Trophoblast cell (in vitro differentiated cells and primary cell): Measurements from ENCODE around the gene DLX3.
"Not testable (repeated sequence)": the region's sequence is repeated elsewhere in the genome, so short reads cannot be mapped to it uniquely, and the experiment has no call there.

Source experiments
- DNase-seq, 2 donors: peaks; one replicate each; pipeline ENCODE4 v3.0.0-alpha.2; 2016
- H2AFZ ChIP-seq: 2 replicates; pipeline ENCODE4 v1.6.1; 2013; ENCODE audit warnings: low read length, moderate library complexity, mild to moderate bottlenecking; ENCODE audit not compliant: insufficient read depth, poor library complexity
- H2AK5ac ChIP-seq: 2 replicates; pipeline ENCODE4 v1.6.1; 2013; ENCODE audit warnings: mild to moderate bottlenecking, low read length
- H2BK120ac ChIP-seq: 2 replicates; pipeline ENCODE4 v1.6.1; 2013; ENCODE audit warnings: low read length, mild to moderate bottlenecking, moderate library complexity; ENCODE audit not compliant: insufficient read depth, poor library complexity
- H2BK12ac ChIP-seq: 2 replicates; pipeline ENCODE4 v1.6.1; 2013; ENCODE audit warnings: mild to moderate bottlenecking, low read length, moderate library complexity
- H2BK5ac ChIP-seq: 2 replicates; pipeline ENCODE4 v1.6.1; 2013; ENCODE audit warnings: low read length, low read depth, moderate library complexity, mild to moderate bottlenecking; ENCODE audit not compliant: poor library complexity
- H3K14ac ChIP-seq: 2 replicates; pipeline ENCODE4 v1.6.1; 2013; ENCODE audit warnings: mild to moderate bottlenecking, low read length
- H3K18ac ChIP-seq: 2 replicates; pipeline ENCODE4 v1.6.1; 2013; ENCODE audit warnings: mild to moderate bottlenecking, low read length
- H3K23ac ChIP-seq: 2 replicates; pipeline ENCODE4 v1.6.1; 2013; ENCODE audit warnings: low read length
- H3K27ac ChIP-seq: 2 replicates; pipeline ENCODE4 v1.5.1; 2013; ENCODE audit warnings: low read depth, mild to moderate bottlenecking, inconsistent platforms, low read length, moderate library complexity
- H3K27me3 ChIP-seq: 2 replicates; pipeline ENCODE4 v1.6.1; 2013; ENCODE audit warnings: inconsistent platforms, mild to moderate bottlenecking, low read length, moderate library complexity; ENCODE audit not compliant: insufficient read depth
- H3K36me3 ChIP-seq, 2 experiments: 1 replicate in 1 of 2; 2 replicates in 1 of 2; pipeline ENCODE4 v1.6.1; 2013; ENCODE audit warnings: low read length in 2 of 2, mild to moderate bottlenecking in 2 of 2, moderate library complexity in 1 of 2; ENCODE audit not compliant: insufficient read depth in 2 of 2, control insufficient read depth in 1 of 2
- H3K4ac ChIP-seq: 2 replicates; pipeline ENCODE4 v1.6.1; 2013; ENCODE audit warnings: low read depth, mild to moderate bottlenecking, low read length, moderate library complexity
- H3K4me1 ChIP-seq, 2 experiments: 1 replicate in 1 of 2; 2 replicates in 1 of 2; pipeline ENCODE4 v1.6.1; 2013; ENCODE audit warnings: low read length in 2 of 2, mild to moderate bottlenecking in 2 of 2, moderate library complexity in 1 of 2; ENCODE audit not compliant: insufficient read depth in 2 of 2, control insufficient read depth in 1 of 2
- H3K4me2 ChIP-seq: 2 replicates; pipeline ENCODE4 v1.6.1; 2013; ENCODE audit warnings: inconsistent platforms, mild to moderate bottlenecking, low read length, moderate library complexity
- H3K4me3 ChIP-seq: 2 replicates; pipeline ENCODE4 v1.5.1; 2013; ENCODE audit warnings: mild to moderate bottlenecking, low read depth, low read length, inconsistent platforms
- H3K79me1 ChIP-seq: one replicate; pipeline ENCODE4 v1.6.1; 2013; ENCODE audit warnings: low read length
- H3K79me2 ChIP-seq: 2 replicates; pipeline ENCODE4 v1.6.1; 2013; ENCODE audit warnings: low read length, mild to moderate bottlenecking; ENCODE audit not compliant: control insufficient read depth, insufficient read depth, poor library complexity
- H3K9ac ChIP-seq: 2 replicates; pipeline ENCODE4 v1.6.1; 2013; ENCODE audit warnings: mild to moderate bottlenecking, low read length
- H3K9me3 ChIP-seq: 2 replicates; pipeline ENCODE4 v1.6.1; 2013; ENCODE audit warnings: low read depth, mild to moderate bottlenecking, control low read depth, inconsistent platforms, low read length; ENCODE audit not compliant: insufficient read depth
- H4K12ac ChIP-seq: 2 replicates; pipeline ENCODE4 v1.6.1; 2013; ENCODE audit warnings: low read depth, mild to moderate bottlenecking, low read length, moderate library complexity
- H4K8ac ChIP-seq: 2 replicates; pipeline ENCODE4 v1.6.1; 2013; ENCODE audit warnings: low read depth, mild to moderate bottlenecking, low read length, moderate library complexity
- H4K91ac ChIP-seq: one replicate; pipeline ENCODE4 v1.6.1; 2013; ENCODE audit warnings: low read depth, mild to moderate bottlenecking, low read length, moderate library complexity
- WGBS: extraction: QIAGEN DNeasy Blood & Tissue Kit; methylation state at CpG from one replicate; pipeline ENCODE4 v1.1.7; 2013; ENCODE audit warnings: missing lambda C conversion rate; ENCODE audit not compliant: insufficient read length, insufficient coverage; ENCODE audit errors: extremely low coverage; 5-methylcytosine and 5-hydroxymethylcytosine counted together

DLX3 gene

GRCh38 chr17:50040496-50040895 is 45.5 kb upstream of the DLX3 start:
- H3K18ac ChIP-seq, H3K14ac ChIP-seq, H3K4ac ChIP-seq, H3K9ac ChIP-seq, H4K91ac ChIP-seq, H3K4me1 ChIP-seq, H3K9me3 ChIP-seq, H4K8ac ChIP-seq, H2BK5ac ChIP-seq, DNase-seq, H2AK5ac ChIP-seq, H2BK120ac ChIP-seq, H3K79me2 ChIP-seq, H4K12ac ChIP-seq, H3K4me2 ChIP-seq, H3K4me3 ChIP-seq, H3K23ac ChIP-seq, H3K79me1 ChIP-seq, H3K36me3 ChIP-seq, H3K27me3 ChIP-seq, H2BK12ac ChIP-seq, H3K27ac ChIP-seq, H2AFZ ChIP-seq: not testable (repeated sequence)
- WGBS: no CpG with 5 or more reads among the region's 5 CpGs

- no peak overlapping the region for H3K14ac ChIP-seq
- no peaks in the 10 kb centered on the region for H3K36me3 ChIP-seq
- H2BK12ac ChIP-seq: no peak overlapping the region
- H3K9me3 ChIP-seq: no peaks in the 10 kb centered on the region
- no peak overlapping the region for H2AFZ ChIP-seq
- no peak overlapping the region for H4K91ac ChIP-seq
- no peak overlapping the region for H3K18ac ChIP-seq
- H2AK5ac ChIP-seq: no peak overlapping the region
- H3K4me1 ChIP-seq: peaks cover 14 to 16% of the 10 kb centered on the region in 2 experiments
- H3K4me3 ChIP-seq: no peak overlapping the region
- H3K4ac ChIP-seq: no peak overlapping the region
- H4K12ac ChIP-seq: no peak overlapping the region
- H3K4me2 ChIP-seq: no peak overlapping the region
- no peak overlapping the region for H3K9ac ChIP-seq
- no peak overlapping the region for H4K8ac ChIP-seq
- no peak overlapping the region for H3K23ac ChIP-seq
- WGBS: no CpG with 5 or more reads among the region's 4 CpGs
- no peaks in the 10 kb centered on the region for H3K27me3 ChIP-seq
- no peak overlapping the region for H2BK120ac ChIP-seq
- H3K79me2 ChIP-seq: no peaks in the 10 kb centered on the region
- no peak overlapping the region for H3K27ac ChIP-seq
- no peak for DNase-seq
- peaks cover 3% of the 10 kb centered on the region for H3K79me1 ChIP-seq
- no peak overlapping the region for H2BK5ac ChIP-seq
These were observed 44.0 kb upstream of the DLX3 start for GRCh38 chr17:50039058-50039457.

DNA sequence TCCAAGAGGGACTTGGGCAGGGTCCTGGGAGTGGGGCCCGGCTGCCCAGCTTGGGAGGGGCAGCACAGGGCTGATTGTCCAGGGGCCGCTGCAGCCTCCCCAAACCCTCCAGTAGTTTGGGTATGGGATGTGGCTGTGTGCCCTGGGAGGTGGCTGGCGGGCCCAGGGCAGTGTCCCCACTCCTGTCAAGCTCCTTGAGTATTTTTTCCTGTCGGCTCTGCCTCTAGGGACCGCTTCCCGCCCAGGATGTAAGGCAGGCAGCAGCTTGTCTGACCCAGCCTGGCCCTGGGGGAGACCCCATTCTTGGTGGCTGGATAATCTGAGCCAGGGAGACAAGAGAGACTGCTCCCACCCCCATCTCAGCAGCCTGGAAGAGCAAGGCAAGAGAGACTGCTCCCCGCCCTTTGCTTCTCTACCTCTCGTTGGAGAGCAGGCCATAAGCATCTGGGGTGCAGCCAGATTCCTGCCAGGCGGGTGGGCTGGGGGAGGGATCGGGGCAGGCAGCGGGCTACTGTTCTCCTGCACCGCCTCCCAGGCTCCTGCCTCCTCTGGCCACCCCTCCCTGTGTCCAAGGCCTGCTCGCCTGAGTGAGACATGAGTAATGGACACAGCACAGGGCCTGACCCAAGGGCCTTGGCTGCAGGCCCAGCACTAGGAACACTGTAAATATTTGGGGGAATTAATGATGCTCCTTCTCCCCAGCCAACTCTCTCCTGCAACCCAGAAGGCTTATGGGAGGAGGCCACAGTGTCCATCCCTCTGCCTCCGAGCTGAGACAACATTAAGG is 42.5 kb upstream of the DLX3 start:
- Histone ChIP-seq H2BK120ac (no peak overlapping the region), H3K4ac (no peak overlapping the region)

DNA sequence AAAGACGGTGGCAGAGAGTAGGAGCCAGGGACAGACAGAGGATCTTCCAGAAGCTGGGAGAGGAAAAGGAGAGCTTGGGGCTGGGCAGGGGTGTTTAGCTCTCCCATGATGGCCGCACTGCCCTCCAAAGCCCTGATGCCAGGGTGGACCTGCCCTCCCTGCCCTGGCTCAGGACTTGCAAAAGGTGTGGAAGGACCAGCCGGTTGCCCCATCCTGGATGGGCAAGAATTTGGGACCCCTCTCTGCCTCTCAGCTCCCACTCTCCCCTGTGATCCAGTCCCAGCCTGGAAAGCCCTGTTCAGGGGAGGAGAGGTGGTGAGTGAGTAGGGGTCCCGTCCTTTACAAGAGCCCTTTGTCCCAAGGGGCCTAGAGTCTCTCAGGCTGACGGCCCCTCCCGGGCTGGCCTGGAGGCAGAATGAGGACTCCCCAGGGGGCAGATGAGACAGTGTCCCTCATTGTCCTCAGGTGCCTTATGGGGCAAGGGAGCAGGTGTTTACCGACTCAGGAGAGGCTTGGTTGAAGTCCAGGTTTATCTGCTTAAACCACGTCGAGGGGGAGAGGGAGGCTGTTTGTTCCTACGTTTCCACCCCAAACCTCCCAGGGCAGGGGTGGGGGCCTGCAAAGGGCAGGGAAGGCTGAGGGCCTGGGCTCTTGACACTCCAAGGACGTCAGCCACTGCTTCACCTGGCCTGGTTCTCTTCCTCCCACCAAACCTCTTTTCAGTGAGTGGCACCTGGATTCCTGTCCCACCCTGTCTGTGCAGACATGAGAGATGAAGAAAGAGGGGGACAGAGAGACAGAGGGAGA is 41.6 kb upstream of the DLX3 start:
- Histone ChIP-seq H3K4ac (no peak overlapping the region), H3K18ac (no peak overlapping the region), H3K79me1 (peaks cover 3% of the 10 kb centered on the region), H4K12ac (no peak overlapping the region), H2AK5ac (peak overlapping the region; percentile 55), H3K4me3 (no peak overlapping the region), H4K8ac (no peak overlapping the region), H3K79me2 (no peaks in the 10 kb centered on the region), H3K4me2 (no peak overlapping the region), H3K27ac (no peak overlapping the region), H3K9me3 (no peaks in the 10 kb centered on the region), H2AFZ (no peak overlapping the region), H3K14ac (no peak overlapping the region), H3K9ac (no peak overlapping the region), H3K36me3 (no peaks in the 10 kb centered on the region), H2BK5ac (no peak overlapping the region), H3K27me3 (no peaks in the 10 kb centered on the region), H3K23ac (no peak overlapping the region), H2BK12ac (no peak overlapping the region), H4K91ac (peak overlapping the region; percentile 6), H2BK120ac (no peak overlapping the region), H3K4me1 (peaks cover 11 to 14% of the 10 kb centered on the region in 2 experiments)
- no peak for DNase-seq
- no CpG with 5 or more reads among the region's 11 CpGs for WGBS

More for the DNA sequence above, 42.5 kb upstream of the DLX3 start:
- no peaks in the 10 kb centered on the region for H3K27me3 ChIP-seq
- no peak overlapping the region for H2AK5ac ChIP-seq
- H2AFZ ChIP-seq: no peak overlapping the region
- H2BK5ac ChIP-seq: no peak overlapping the region
- no peak overlapping the region for H3K4me3 ChIP-seq
- no peak overlapping the region for H2BK12ac ChIP-seq
- H3K4me2 ChIP-seq: no peak overlapping the region
- H3K79me1 ChIP-seq: peaks cover 3% of the 10 kb centered on the region
- no peak overlapping the region for H4K12ac ChIP-seq
- H3K14ac ChIP-seq: no peak overlapping the region
- no CpG with 5 or more reads among the region's 14 CpGs for WGBS
- H4K8ac ChIP-seq: no peak overlapping the region
- H3K4me1 ChIP-seq: peaks cover 11 to 14% of the 10 kb centered on the region in 2 experiments
- no peak for DNase-seq
- no peaks in the 10 kb centered on the region for H3K9me3 ChIP-seq
- no peaks in the 10 kb centered on the region for H3K79me2 ChIP-seq
- H3K27ac ChIP-seq: no peak overlapping the region
- H4K91ac ChIP-seq: no peak overlapping the region
- H3K23ac ChIP-seq: no peak overlapping the region
- no peaks in the 10 kb centered on the region for H3K36me3 ChIP-seq
- H3K9ac ChIP-seq: no peak overlapping the region
- no peak overlapping the region for H3K18ac ChIP-seq
